GM20431 (cell line): ENCODE results near the gene ZAR1.

Experiments
- in situ Hi-C: fragments of 300-500 bp; cut with MseI, MboI; formaldehyde crosslinking; loops from one replicate; pipeline ENCODE4 v1.15.0; 2020; ENCODE audit warnings: low sequenced_read_pairs; ENCODE audit not compliant: unreplicated experiment

The ZAR1 gene

DNA sequence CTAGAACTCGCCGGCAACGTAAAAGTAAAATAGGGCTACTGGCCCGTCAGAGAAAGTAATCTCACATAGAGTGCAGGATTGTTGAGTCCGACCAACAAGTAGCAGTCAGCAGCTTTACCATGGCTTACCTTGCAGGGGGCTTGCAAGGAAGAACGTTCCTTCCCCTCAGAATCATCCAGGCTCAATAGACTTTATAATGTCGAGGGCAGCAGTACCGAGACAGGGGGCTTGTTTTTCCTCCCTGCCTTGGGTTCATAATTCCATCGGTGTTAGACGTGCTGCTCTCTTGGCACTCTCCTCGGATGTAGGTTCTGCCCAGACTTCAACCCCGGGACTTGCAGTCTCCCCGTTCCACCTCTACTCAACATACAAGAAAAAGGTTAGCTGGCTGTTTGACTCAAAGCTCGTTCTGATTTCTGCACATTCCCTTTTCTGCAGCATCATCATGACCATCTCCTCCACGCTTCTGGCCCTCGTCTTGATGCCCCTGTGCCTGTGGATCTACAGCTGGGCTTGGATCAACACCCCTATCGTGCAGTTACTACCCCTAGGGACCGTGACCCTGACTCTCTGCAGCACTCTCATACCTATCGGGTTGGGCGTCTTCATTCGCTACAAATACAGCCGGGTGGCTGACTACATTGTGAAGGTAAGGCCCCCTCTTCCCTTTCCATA, 5.4 kb upstream of the ZAR1 start:
- in situ Hi-C loops: no loop called here

DNA sequence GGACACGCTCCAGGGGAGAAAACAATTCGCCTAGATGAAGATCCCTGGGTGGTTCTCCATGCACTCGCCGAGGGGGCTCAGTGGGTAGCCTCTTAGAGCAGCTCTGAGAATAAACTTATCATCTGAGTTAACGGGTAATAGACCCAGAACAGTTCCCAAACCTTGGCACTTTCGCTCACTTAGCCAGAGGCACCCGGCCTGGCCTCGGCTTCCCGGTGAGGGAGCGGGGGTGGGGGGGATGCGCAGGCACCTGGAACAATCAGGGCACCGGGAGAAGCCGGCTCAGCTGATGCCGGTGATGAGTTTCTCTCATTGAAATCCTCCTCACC, 405 bp upstream of the ZAR1 start:
- in situ Hi-C loops: no loop called here

DNA sequence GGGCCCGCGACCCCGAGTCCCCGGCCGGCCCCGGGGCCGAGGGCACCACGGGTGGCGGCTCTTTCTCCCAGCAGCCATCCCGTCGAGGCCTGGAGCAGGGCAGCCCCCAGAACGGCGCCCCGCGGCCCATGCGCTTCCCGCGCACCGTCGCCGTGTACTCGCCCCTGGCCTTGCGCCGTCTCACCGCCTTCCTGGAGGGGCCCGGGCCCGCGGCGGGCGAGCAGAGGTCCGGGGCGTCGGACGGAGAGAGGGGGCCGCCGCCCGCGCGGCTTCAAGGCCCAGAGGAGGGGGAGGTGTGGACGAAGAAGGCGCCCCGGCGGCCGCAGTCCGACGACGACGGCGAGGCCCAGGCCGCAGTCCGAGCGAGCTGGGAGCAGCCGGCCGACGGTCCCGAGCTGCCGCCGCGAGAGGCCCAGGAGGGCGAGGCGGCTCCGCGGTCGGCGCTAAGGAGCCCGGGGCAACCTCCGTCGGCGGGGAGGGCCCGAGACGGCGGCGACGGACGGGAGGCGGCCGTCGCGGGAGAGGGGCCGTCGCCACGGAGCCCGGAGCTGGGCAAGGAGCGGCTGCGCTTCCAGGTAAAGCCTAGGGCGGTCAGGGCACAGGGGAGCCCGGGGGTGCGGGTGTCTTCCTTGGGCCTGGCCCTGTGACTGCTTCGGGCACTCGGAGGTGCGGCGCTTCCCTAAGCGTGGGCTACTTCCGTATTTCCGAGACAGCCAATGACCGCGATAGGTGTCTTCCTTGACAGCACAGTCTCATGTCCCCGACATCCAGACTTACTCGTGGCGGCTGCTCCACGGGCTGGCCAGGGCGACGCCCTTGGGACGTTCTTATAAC, 845 bp downstream of the ZAR1 start:
- in situ Hi-C loops: no loop called here

DNA sequence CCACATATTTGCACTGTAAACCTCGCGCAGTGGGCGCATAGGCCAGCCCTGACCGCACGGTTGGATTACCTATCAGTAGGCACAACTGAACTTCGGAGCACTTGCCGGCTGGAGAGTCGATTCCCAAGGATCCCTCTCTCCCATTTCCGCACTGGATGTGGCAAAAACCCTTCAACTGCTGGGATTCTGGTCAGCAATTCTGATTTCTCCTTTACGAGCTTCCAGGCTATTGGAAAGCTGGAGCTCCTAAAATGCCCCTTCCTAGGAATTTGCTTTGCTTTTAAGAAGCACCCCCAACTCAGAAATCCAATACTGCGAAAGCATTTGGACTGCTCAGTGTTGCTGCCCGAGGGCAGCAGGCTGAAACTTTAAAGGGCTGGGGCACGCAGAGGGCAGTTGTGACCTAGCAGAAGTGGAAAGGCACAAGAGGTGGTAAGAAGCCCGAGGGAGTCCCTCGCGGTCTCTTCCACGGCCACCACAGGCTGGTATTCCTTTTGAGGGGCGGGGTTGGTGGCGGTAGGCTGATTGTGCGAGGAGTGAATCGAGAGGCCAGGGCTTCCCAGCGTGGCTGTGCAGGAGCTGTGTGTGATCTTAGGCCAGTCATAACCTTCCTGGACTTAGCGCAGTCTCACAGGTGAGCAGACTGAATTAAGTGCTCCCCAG, 1.6 kb downstream of the ZAR1 start:
- in situ Hi-C loops: no loop called here

DNA sequence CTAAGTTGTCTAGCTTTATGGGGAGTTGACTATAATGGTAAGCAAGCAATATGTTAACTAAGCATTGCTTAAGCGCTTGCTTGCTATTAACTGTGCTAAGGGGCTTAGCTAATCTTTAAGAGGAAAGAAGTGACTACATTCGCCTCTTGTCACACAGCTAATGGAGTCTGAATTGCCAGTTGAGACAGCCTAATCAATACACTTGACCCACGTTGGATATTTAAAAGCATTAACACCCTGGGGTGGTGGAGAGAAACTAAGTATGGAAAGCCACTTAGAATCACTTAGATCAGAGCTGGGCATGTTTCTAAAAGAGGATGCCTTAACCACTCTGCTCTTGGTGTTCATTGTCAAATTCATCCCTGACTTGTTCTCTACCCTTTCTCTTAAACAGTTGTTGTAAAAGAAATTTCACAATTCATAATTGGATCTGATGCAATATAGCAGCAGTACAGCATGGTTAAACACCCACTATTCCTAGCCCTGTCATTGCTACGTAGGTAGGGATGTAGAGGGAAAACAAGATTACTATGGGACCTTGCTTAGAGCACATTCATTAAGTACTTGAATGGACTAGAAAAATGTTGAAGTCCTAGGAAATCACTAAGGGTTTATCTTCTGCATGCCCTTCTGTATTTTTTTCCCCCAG, 3.5 kb downstream of the ZAR1 start:
- in situ Hi-C loops: no loop called here

DNA sequence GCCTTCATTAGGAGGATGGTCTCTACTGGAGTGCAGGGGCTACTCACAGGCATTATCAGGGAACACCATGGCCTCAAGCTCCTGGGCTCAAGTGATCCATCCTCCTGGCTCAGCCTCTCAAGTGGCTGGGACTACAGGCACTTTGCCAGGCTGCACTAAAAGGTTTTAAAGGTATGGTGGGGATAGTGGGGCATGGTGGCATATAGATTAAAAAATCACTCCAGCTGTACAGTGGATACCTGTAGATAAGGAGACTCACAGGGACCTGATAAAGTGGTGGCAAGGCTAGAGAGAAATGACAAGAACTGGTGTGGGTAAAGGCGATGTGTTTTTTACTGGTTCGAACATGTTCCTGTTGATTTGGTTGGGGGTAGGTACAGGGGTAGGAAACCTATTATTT, 5.9 kb downstream of the ZAR1 start:
- in situ Hi-C loops: no loop called here

DNA sequence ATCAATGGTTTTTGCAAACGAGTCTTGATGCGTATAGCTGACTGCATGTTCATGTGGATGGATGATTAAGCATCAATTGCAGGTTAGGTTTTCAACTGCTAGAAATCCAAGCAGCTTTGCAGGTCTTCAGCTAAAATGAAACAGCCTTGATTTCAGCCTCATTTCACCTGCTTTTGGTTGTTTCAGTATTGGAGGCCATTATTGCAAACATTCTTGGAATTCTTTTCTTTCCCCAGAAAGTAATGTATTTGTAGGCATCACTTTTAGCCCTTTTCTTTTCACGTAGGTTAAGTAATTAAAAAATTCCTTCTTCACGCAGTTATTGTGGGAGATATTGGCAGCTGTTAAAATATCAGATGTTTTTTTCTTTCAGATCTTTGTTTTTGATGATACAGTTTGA, 8.8 kb downstream of the ZAR1 start:
- in situ Hi-C loops: no loop called here

DNA sequence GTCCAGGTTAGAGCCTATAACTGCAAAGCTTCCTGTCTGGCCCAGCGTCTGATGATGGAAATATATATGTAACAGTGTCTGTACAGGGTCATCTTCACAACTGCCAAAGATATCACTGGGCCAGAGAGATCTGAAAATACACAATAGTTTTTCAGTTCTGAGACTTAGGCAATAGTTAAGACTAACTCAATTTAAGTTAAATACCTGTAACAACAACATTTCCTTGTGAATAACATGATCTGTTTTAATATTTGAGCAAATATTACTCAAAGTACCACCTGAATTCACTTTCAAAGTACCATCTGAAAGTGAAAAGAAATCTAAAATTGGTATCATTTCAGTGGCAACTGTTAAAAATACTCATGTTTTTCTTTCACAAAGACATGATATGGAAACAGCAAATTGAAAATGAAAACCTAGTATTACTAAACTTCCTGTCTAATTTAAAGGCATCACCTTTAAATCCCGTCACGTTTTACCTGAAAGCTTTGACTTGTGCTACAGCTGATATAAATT, 9.6 kb downstream of the ZAR1 start:
- in situ Hi-C loops: no loop called here

DNA sequence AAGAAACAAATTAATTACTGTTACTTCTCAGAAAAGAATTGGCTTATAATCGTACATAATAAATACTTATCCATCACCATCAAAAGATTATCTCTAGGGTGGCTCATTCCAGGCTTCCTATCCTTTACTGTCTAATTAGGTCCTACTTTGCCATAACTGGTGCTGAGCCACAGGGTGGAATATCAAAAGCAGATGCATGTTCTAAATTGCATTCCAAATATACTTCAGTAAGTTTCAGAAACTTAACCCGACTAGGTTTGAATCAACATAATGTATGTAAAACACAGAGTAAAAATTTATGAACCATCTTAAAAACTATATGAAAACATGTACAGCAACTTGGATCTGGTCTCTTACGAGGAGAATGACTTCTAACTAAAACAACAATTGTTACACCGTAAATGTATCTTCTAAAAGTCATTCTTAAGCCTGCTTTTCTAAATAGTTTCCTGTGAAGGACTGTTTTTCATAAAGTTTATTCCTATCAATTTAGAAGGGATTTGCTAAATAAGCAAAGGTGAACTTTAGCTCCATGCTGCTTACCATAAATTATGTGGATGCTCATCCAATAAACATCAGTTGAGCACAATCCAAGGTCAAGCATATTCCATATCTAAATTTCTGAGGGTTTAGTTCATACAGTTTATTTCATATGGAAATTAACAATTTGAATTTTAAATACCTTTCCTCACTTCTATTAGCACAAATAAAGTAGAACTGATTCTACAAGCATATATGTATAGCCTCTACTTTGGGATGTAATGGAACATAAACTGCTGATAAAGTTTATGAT, 13.4 kb downstream of the ZAR1 start:
- in situ Hi-C loops: no loop called here

DNA sequence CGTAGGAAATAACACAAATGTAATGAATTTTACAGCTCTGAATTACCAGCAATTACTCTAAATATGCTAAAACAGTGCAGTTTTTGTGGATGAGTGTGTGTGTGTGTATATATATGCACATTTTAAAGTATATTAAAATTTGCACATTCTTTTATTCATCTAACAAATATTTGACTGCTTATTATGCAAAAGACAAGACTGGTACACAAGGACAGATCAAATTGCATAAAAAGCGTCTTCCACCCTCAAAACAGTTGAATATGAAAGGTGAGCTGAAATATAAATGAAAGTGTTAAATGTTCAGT, 13.9 kb downstream of the ZAR1 start:
- in situ Hi-C loops: no loop called here

DNA sequence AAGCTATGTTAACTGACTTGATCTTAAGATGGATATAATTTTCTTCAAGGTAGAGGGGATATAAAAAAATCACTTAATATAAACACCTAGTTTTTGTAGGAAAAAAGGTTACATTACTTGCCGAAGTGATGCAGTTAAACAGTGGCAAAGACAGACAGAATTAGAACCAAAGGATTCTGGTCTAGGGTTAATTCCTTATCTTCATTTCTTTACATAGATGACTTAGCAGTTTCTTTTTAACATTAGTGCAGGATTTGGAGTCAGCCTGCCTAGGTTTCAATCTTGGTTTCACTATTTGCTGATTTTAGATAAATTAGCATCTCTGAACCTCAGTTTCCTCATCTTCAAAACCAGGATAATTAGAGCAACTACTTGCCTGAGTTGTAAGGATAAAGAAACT, 14.3 kb downstream of the ZAR1 start:
- in situ Hi-C loops: no loop called here

DNA sequence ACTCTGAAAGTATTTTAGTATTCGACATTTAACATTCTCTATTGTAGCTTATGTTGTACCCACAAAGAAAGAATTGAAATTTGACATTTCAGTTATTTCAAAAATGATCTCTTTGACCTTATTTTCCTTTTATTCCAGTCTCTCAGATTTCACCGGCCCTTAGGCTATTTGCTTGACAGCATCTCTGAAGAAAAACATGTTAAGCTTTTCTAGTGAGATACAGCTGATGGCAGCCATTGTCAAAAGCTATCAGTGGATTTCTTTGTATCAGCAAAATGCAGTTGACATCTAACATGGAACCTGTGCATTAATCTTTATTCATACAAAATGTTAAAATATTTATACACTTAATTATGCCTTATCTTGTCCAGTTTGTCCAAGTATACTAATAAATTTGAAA, 16.7 kb downstream of the ZAR1 start:
- in situ Hi-C loops: no loop called here

DNA sequence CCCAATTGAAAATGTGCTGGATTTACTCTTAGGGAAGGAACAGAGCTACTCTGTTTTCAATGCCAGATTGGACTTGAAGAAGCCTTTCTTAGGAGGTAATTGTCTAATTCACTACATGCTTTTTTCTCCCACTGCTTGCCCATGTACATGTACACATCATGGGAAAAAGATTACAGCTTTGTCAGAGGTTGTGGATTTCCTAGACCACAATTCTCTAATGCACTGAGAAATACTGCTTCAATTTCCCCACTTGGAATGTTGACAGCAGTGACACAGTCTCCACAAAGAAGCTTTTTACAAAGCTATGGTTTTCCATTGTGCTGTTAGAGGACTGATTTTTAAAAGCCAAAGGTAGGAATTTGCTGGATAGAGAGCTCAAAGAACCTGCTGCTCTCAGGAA, 19.5 kb downstream of the ZAR1 start:
- in situ Hi-C loops: no loop called here

DNA sequence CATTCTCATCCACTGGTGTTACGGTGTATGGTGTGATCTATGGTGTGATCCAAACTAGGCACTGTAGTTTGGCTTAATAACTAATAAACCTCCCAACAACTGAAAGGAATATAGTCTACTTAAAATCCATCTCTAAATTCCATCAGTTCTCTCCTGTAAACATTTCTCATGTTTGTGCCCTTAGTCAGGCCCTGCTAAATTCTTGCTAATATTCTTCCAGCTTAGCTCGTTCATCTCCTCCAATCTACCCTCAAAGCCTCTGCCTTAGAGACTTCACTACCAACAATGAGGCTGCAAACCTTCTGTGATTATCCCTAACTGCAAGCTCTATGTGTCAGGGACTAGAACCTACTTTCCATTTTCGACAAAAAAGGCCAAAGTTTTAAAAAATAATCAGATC, 28.1 kb downstream of the ZAR1 start:
- in situ Hi-C loops: no loop called here

DNA sequence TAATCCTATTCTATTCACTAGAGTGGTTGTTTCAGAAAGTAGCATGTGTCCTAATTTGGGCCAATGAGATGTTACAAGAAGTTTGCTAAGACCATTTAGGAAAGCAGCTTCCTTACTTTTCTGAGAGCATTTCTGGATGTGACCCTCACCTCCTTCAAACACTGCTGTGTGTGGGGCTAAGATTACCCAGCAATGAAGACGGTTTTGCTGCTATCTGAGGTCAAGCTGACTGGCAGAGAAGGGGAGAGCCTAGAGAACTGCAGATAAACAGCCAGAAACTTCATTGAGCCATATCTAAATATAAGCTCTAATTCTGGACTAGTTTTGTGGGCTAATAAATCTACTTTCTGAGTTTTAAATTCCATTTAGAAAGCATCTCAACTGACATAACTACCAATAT, 36.4 kb downstream of the ZAR1 start:
- in situ Hi-C loops: no loop called here

DNA sequence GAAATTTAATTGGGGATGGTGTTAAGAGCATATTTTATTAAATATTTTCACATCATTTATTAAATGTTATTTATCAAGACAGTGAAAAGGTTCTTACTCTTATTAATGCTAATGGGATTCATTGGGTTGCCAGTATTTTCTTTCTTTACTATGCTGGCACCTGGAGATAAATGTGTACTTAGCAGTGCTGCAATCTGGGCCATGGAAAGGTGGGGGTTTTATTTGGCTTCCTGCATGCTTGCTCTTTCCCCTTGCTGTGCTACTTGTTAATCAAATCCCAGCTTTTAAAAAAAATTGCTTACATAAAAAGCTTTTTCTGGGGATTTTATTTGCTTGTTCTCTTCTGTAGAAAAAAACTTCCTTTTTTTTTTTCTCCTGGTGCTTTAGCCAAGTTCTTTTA, 48.3 kb downstream of the ZAR1 start:
- in situ Hi-C loops: no loop called here

DNA sequence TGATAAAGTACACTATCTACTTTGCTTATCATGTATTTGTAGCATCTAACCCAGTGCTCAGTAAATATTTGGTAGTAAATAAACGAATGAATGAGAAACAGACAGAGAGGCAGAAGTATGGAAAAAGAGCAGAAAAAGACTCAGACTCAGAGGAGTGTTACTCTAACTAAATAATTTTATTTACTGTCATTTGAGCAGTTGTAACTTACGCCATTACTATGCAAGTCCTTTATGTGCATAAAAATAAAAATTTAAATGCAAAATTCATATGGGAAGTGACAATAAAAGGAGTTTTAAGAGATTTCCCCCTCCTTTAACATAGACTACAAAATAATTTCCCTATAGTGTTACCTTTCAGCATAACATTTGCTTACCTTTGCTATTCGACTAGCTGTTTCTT, 49.5 kb downstream of the ZAR1 start:
- in situ Hi-C loops: no loop called here

DNA sequence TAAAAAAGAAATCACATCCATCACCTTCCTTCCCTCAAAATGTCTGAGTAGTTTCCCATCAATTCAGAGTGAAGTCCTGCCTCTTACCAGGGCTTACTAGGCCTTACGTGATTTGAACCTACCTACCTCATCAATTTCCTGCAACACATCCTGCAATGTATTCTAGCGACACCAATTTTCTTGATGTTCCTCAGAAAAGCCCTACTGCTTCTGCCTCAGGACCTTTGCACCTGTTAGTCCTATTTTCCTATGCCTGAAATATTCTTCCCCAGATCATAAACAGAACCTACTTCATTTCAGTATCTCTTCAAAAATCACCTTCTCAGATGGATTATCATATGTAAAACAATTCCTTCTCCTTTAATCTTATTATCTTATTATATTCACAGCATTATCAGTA, 52.8 kb downstream of the ZAR1 start:
- in situ Hi-C loops: no loop called here

DNA sequence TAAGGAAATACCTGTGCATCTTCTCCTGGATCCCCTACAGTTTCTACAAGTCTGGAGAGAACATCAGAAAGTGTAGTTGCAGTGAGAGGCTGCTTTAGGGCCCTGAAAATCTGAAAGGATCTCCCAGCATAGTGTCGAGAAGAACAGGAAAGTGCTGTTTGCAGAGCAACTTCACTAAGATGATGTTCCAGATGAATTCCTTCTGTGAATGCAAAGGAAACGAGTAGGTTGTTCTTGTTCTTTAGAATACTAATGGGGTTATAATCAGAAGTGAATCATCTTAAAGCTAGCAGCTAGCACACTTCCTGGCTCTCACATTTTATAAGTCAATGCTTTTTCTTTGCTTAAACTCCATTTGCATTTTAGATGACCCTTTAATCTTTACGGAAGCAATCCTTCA, 53.7 kb downstream of the ZAR1 start:
- in situ Hi-C loops: no loop called here
